GM12892 (cell line): ENCODE measurements around the gene COL19A1.

ENCODE experiments used
- POLR2A ChIP-seq: IDR thresholded peaks from 2 replicates; pipeline ENCODE4 v1.6.1; 2011; ENCODE audit warnings: low read depth, low read length, control low read depth
- POLR2AphosphoS5 ChIP-seq: IDR thresholded peaks from 2 replicates; pipeline ENCODE4 v1.6.1; 2011; ENCODE audit warnings: low read depth, low read length, control low read depth
- TAF1 ChIP-seq: IDR thresholded peaks from 2 replicates; pipeline ENCODE4 v1.6.1; 2011; ENCODE audit warnings: low read depth, mild to moderate bottlenecking, control low read depth, low read length, borderline replicate concordance

DNA sequence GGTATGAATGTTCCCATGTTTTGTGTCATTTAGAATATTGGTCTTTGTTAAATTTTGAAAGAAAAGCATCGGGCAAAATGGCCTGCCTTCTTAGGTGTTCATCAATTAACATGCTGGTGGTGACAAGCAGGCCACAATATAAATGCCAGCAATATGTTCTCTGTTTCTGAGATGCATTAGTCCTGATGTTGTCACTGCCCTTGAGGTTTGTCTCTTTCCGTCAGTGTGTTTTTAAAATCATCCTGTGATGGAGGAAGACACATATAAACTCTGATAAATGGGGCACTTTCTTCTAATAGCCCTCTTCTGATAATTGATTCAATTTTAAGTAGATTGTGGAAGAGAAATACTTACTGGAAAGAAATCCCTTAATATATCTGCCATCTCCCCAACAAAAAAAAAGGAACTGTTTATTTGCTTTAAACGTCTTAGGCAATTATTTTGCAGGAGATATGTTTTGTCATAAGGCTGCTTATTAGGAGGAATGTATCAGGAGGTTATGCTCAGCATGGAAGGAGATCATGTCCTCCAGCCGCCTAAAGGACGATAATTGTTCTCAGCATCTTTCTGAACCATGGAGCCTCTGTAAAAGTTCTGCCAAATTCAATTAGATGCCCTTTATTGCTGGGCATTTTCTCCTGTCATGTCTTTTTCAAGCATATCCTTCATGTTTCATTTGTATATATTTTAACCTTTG lies 302.5 kb downstream of the COL19A1 start:
- no peak for TF ChIP-seq POLR2AphosphoS5
- no peak for TF ChIP-seq POLR2A
- no peak for TF ChIP-seq TAF1
